Sigmoid colon (tissue), 4 donors: Measurements from ENCODE around the gene ADAM33.

Experiments
- EP300 ChIP-seq, 4 donors: sonication (generic); formaldehyde crosslinking; IDR thresholded peaks; one replicate each; pipeline ENCODE4 v1.6.1; 2017; ENCODE audit warnings: antibody characterized with exemption in 4 of 4
- POLR2A ChIP-seq, 2 donors: fragments of 450-650 bp; IDR thresholded peaks; one replicate each; pipeline ENCODE4 v1.6.1; 2016; ENCODE audit warnings: antibody characterized with exemption in 2 of 2, mild to moderate bottlenecking in 2 of 2, moderate library complexity in 2 of 2
- POLR2AphosphoS5 ChIP-seq, 4 donors: sonication (generic); formaldehyde crosslinking; IDR thresholded peaks; one replicate each; pipeline ENCODE4 v1.6.1; 2017; ENCODE audit warnings: antibody characterized with exemption in 4 of 4
- TF ChIP-seq, protein P1 (sequence below), 4 experiments: fragments of 450-650 bp in 3 of 4; fragments of 200-600 bp in 1 of 4; IDR thresholded peaks; one replicate each; pipeline ENCODE4 v1.5.1; 2016 to 2019; ENCODE audit warnings: antibody characterized with exemption in 4 of 4, mild to moderate bottlenecking in 3 of 4, moderate library complexity in 2 of 4

DNA sequence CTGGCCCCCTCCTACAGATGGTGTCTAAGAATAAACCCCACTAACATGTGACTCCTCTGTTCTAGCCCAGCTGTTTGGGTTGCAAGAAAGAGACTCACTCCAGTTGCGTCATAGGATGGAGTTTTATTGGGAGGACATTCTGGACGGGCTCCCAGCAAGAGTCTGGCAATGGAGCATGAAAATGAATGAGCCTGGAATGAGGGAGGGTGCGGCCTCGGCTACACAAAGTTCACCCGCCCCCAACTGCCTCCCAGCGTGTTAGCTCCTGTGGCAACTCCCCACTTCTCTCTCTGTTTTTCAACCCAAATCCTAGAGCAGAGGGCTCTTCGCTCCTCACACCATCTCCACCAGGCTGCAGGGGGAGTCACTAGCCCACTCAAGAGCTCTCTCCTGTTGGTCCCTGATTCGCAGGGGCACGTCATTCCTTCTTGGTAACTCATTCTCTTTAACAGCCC is 5.1 kb upstream of the ADAM33 start:
- TF ChIP-seq POLR2AphosphoS5 (IDR thresholded peaks at IDR 0.05) (peak; percentile 73 to 93 (median 78)), EP300 (IDR thresholded peaks at IDR 0.05) (peak; percentile 69 to 95 (median 74)), POLR2A (IDR thresholded peaks at IDR 0.05) (no peak)
- TF ChIP-seq, protein P1, sequence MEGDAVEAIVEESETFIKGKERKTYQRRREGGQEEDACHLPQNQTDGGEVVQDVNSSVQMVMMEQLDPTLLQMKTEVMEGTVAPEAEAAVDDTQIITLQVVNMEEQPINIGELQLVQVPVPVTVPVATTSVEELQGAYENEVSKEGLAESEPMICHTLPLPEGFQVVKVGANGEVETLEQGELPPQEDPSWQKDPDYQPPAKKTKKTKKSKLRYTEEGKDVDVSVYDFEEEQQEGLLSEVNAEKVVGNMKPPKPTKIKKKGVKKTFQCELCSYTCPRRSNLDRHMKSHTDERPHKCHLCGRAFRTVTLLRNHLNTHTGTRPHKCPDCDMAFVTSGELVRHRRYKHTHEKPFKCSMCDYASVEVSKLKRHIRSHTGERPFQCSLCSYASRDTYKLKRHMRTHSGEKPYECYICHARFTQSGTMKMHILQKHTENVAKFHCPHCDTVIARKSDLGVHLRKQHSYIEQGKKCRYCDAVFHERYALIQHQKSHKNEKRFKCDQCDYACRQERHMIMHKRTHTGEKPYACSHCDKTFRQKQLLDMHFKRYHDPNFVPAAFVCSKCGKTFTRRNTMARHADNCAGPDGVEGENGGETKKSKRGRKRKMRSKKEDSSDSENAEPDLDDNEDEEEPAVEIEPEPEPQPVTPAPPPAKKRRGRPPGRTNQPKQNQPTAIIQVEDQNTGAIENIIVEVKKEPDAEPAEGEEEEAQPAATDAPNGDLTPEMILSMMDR (IDR thresholded peaks at IDR 0.05), result no peak
